ENCODE data around the gene SPATS2. TPM values are rescaled to one million over a fixed set of nuclear protein-coding genes. Genes with fewer than 3 reads are reported as not detected.
A peak's percentile ranks its signal among the peaks of the same experiment; 100 is the strongest.

The SPATS2 gene
- total RNA-seq, 1 donor from 2014 or later: 21.3 TPM

DNA sequence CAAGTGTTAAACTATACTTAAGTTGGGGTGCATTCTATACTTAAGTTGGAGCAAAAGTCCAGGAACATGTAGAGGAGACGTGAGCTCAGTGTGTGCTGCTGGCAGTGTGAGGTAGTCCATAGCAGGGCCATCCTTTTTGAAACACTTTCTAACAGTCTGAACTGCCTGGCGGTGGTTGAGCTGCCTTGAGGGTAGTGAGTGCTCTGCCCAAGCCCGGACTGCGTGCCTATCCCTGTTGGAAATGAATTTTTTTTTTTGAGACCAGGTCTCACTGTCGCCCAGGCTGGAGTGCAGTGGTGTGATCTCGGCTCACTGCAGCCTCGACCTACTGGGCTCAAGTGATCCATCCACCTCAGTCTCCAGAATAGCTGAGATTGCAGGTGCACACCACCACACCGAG lies 185.6 kb downstream of the SPATS2 start:
- DNase-seq (ENCODE audit: low read depth) (no peak), FAIRE-seq (no peak)
- Histone ChIP-seq H3K4me3 (ENCODE audit: low read depth, low read length) (no peak overlapping the region), H3K27me3 (ENCODE audit: control insufficient read depth, insufficient read depth, low read length) (peaks cover 8% of the 10 kb centered on the region), H3K36me3 (ENCODE audit: control insufficient read depth, insufficient read depth, low read length) (peaks cover 7% of the 10 kb centered on the region)
- TF ChIP-seq, protein P1, sequence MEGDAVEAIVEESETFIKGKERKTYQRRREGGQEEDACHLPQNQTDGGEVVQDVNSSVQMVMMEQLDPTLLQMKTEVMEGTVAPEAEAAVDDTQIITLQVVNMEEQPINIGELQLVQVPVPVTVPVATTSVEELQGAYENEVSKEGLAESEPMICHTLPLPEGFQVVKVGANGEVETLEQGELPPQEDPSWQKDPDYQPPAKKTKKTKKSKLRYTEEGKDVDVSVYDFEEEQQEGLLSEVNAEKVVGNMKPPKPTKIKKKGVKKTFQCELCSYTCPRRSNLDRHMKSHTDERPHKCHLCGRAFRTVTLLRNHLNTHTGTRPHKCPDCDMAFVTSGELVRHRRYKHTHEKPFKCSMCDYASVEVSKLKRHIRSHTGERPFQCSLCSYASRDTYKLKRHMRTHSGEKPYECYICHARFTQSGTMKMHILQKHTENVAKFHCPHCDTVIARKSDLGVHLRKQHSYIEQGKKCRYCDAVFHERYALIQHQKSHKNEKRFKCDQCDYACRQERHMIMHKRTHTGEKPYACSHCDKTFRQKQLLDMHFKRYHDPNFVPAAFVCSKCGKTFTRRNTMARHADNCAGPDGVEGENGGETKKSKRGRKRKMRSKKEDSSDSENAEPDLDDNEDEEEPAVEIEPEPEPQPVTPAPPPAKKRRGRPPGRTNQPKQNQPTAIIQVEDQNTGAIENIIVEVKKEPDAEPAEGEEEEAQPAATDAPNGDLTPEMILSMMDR (IDR thresholded peaks at IDR 0.05; ENCODE audit: insufficient read depth, low read length, severe bottlenecking): no peak

DNA sequence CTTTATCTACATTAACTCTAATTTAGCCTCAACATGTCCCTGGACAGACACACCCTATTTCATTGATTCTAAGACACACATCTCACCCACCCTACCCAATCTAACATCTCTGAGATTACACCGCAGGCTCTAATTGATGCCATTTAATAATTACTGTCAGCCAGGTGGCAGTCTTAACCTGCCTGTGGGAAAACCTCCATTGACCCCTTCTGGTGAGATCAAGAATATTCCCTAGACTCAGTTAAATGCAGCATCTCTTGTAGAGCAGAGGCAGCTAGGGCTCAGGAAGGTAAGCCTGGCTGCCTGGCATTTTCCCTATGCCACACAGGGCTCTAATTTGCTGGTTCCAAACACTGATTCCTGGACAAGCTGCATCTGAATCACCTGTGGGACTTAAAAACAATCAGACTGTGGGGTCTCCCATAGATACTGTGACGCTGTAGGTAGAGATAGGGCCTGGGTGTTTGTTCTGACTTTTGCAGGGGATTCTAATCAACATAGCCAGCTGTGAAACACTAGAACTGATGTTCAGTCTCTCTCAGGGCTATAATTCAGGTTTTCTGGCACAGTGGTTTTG lies 186.3 kb downstream of the SPATS2 start:
- FAIRE-seq (no peak), DNase-seq (ENCODE audit: low read depth) (peak; percentile 79)
- Histone ChIP-seq H3K36me3 (ENCODE audit: control insufficient read depth, insufficient read depth, low read length) (peaks cover 10% of the 10 kb centered on the region), H3K4me3 (ENCODE audit: low read depth, low read length) (no peak overlapping the region), H3K27me3 (ENCODE audit: control insufficient read depth, insufficient read depth, low read length) (peaks cover 6% of the 10 kb centered on the region)
- TF ChIP-seq, protein P1 (IDR thresholded peaks at IDR 0.05; ENCODE audit: insufficient read depth, low read length, severe bottlenecking): peak; percentile 79

DNA sequence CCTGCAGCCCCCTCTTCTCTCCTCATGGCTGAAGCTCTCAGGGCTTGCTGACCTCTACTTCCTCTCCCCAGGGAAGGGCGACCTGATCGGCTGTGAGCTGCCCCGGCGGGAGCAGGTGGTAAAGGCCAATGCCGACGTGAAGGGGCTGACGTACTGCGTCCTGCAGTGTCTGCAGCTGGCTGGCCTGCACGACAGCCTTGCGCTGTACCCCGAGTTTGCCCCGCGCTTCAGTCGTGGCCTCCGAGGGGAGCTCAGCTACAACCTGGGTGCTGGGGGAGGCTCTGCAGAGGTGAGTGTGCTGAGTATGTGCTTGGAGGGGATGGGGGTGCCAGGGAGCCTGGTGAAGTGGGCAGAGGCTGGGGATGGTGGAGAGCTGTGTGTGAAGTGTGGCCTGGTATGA lies 187.0 kb downstream of the SPATS2 start:
- FAIRE-seq (no peak), DNase-seq (ENCODE audit: low read depth) (no peak)
- peaks cover 3% of the 10 kb centered on the region for H3K27me3 ChIP-seq (ENCODE audit: control insufficient read depth, insufficient read depth, low read length)
- TF ChIP-seq, protein P1 (IDR thresholded peaks at IDR 0.05; ENCODE audit: insufficient read depth, low read length, severe bottlenecking): no peak
- peaks cover 17% of the 10 kb centered on the region for H3K36me3 ChIP-seq (ENCODE audit: control insufficient read depth, insufficient read depth, low read length)
- H3K4me3 ChIP-seq (ENCODE audit: low read depth, low read length): no peak overlapping the region

GRCh38 chr12:49555631-49556390 lies 188.5 kb downstream of the SPATS2 start:
- H3K27me3 ChIP-seq (ENCODE audit: control insufficient read depth, insufficient read depth, low read length): no peaks in the 10 kb centered on the region
- TF ChIP-seq, protein P1 (IDR thresholded peaks at IDR 0.05; ENCODE audit: insufficient read depth, low read length, severe bottlenecking): no peak
- peaks cover 30% of the 10 kb centered on the region for H3K36me3 ChIP-seq (ENCODE audit: control insufficient read depth, insufficient read depth, low read length)
- no peak for FAIRE-seq
- no peak for DNase-seq (ENCODE audit: low read depth)
- no peak overlapping the region for H3K4me3 ChIP-seq (ENCODE audit: low read depth, low read length)

DNA sequence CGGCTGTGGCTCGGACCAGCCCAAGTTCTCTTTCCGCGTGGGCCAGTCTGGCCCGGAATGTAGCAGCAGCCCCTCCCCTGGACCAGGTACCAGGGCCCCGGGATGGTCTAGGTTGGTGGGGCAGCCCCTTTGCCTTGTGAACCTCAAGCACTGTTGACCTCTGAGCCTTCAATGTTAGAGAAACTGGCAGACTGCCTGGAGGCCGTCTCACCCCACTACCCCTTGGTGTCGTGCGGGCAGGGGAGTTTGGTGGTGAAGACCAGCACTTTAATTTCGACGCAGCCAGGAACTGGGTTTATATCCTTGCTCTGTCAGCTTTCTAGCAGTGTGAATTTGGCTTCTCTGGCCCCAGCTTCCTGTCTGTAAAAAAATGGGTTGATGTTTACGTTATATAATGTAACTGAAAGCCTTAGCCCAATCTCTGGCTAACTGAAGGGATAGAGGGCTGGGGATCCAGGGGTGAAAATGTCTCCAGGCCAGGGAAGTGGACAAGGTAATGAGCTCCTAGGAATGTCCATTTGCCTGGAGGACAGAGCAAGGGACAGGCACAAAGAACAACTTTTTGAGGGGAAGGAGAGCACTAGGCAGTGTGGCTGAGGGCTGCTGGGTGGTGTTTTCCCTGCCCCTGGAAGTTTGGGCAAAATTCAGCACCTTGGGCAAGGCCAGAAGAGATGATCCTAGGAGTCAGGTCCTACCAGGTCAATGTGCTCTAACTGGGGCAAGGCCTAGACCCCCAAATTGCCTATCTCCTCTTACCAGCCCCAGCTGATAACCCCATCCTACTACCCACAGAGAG lies 189.3 kb downstream of the SPATS2 start:
- peaks cover 30% of the 10 kb centered on the region for H3K36me3 ChIP-seq (ENCODE audit: control insufficient read depth, insufficient read depth, low read length)
- TF ChIP-seq, protein P1 (IDR thresholded peaks at IDR 0.05; ENCODE audit: insufficient read depth, low read length, severe bottlenecking): no peak
- no peaks in the 10 kb centered on the region for H3K27me3 ChIP-seq (ENCODE audit: control insufficient read depth, insufficient read depth, low read length)
- DNase-seq (ENCODE audit: low read depth) (no peak), FAIRE-seq (peak; percentile 7)
- H3K4me3 ChIP-seq (ENCODE audit: low read depth, low read length): no peak overlapping the region
